Thoracic aorta (tissue), 2 donors: ENCODE measurements around the gene SEPTIN10. TPM values are rescaled to one million over a fixed set of nuclear protein-coding genes. Genes with fewer than 3 reads are reported as not detected.

Experiments
- ATAC-seq: fragments of 150-250 bp; one replicate; pipeline ENCODE4 v1.8.0; 2017; ENCODE audit warnings: low read depth; ENCODE audit not compliant: insufficient number of reproducible peaks, low FRiP score
- DNase-seq: peaks from one replicate; pipeline ENCODE4 v3.0.0-alpha.2; 2020; ENCODE audit warnings: low spot score
- H3K27ac ChIP-seq, 2 donors: fragments of 200-600 bp; sonication (generic); 1 replicate in 1 of 2; 2 replicates in 1 of 2; pipeline ENCODE4 v1.5.1; 2016; ENCODE audit warnings: mild to moderate bottlenecking in 2 of 2, moderate library complexity in 2 of 2
- H3K27me3 ChIP-seq: fragments of 200-600 bp; sonication (generic); replicated peaks from 2 replicates; pipeline ENCODE4 v1.6.0; 2016; ENCODE audit warnings: mild to moderate bottlenecking; ENCODE audit not compliant: insufficient read depth
- H3K36me3 ChIP-seq: fragments of 200-600 bp; sonication (generic); one replicate; pipeline ENCODE4 v1.5.1; 2016
- H3K4me1 ChIP-seq, 2 donors: fragments of 200-600 bp; sonication (generic); 1 replicate in 1 of 2; 2 replicates in 1 of 2; pipeline versions ENCODE4 v1.5.1 to v1.6.0; 2016; ENCODE audit warnings: low read depth in 2 of 2, mild to moderate bottlenecking in 1 of 2; ENCODE audit not compliant: control insufficient read depth in 1 of 2
- H3K4me3 ChIP-seq: fragments of 200-600 bp; sonication (generic); 2 replicates; pipeline ENCODE4 v1.5.1; 2016; ENCODE audit warnings: mild to moderate bottlenecking
- H3K9me3 ChIP-seq: fragments of 200-600 bp; sonication (generic); 2 replicates; pipeline ENCODE4 v1.5.1; 2016
- total RNA-seq, 2 donors: library from RNA; depleted of rRNA; stranded (reverse); fragments of >200 nt; gene quantifications; one replicate each; pipeline versions ENCODE4 v1.1.0 to v1.2.3, GENCODE V29; 2016
- TF ChIP-seq, protein P1 (sequence below): fragments of 200-600 bp; sonication (generic); IDR thresholded peaks from one replicate; pipeline ENCODE4 v1.5.1; 2019; ENCODE audit warnings: antibody characterized with exemption

Gene SEPTIN10
- total RNA-seq, 2 donors from 2014 or later, result 80.0 to 106 TPM

DNA sequence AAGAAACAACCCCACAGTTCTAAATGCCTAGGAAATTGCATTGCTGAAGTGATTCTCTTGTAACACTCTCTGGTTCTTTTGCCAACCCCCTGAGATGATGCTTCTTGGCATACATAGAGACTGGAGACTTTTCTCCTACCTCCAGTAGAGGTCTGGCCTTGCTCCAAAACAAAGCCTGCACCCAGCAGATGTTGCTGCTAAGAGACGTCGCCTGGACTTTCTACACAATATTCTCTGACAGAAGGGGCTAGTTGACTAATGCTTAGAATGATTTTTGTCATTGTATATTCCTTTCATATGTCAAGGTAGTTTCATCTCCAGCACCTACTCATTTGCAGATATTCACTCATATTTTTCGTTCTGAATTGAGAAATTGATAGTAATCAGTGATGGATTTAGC is 25.0 kb upstream of the SEPTIN10 start:
- no peak for ATAC-seq
- Histone ChIP-seq H3K36me3 (no peaks in the 10 kb centered on the region), H3K4me3 (no peak overlapping the region)

DNA sequence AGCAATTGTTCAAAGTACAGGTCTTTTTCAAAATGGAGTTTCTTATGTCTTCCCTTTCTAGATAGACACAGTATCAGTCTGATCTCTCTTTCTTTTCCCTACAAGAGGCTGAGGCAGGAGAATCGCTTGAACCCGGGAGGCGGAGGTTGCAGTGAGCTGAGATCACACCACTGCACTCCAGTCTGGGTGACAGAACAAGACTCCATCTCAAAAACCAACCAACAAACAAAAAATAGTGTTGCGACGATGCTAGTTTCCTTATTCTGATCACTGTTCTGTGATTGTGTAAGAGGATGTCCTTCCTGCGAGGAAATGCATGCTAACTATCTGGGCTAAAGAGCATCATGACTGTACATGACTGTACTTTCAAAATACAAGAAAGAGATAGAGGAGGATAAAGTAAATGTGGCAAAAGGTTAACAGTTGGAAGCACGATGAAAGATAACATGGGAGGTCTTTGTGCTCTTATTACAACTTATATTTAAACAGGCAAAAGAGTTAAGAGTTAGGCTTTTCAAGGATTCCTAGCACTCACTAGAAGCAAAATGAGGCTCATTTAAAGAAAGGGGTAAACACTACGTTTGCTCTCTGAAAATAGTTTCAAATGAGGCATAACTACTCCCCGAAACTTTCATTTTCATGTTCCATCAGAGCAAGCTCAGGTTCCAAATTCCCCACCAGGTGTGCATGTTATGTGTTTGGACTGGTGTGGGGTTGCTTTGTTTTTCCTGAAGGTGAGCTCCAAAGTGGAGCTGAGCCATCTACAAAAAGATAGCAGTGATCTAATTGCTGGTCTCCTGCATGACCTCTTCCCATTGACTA is 24.2 kb upstream of the SEPTIN10 start:
- no peaks in the 10 kb centered on the region for H3K4me1 ChIP-seq
- no peaks in the 10 kb centered on the region for H3K9me3 ChIP-seq
- H3K4me3 ChIP-seq, result no peak overlapping the region
- TF ChIP-seq, protein P1, sequence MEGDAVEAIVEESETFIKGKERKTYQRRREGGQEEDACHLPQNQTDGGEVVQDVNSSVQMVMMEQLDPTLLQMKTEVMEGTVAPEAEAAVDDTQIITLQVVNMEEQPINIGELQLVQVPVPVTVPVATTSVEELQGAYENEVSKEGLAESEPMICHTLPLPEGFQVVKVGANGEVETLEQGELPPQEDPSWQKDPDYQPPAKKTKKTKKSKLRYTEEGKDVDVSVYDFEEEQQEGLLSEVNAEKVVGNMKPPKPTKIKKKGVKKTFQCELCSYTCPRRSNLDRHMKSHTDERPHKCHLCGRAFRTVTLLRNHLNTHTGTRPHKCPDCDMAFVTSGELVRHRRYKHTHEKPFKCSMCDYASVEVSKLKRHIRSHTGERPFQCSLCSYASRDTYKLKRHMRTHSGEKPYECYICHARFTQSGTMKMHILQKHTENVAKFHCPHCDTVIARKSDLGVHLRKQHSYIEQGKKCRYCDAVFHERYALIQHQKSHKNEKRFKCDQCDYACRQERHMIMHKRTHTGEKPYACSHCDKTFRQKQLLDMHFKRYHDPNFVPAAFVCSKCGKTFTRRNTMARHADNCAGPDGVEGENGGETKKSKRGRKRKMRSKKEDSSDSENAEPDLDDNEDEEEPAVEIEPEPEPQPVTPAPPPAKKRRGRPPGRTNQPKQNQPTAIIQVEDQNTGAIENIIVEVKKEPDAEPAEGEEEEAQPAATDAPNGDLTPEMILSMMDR, result no peak
- no peak for ATAC-seq
- no peak for DNase-seq
- H3K36me3 ChIP-seq, result no peaks in the 10 kb centered on the region
- no peak overlapping the region for H3K27ac ChIP-seq
- H3K27me3 ChIP-seq, result no peaks in the 10 kb centered on the region

More for the DNA sequence above, 25.0 kb upstream of the SEPTIN10 start:
- TF ChIP-seq, protein P1, result no peak
- no peaks in the 10 kb centered on the region for H3K27me3 ChIP-seq
- H3K4me1 ChIP-seq, result peaks cover 0 to 2% of the 10 kb centered on the region in 2 donors
- no peak for DNase-seq
- no peak overlapping the region for H3K27ac ChIP-seq
- H3K9me3 ChIP-seq, result no peaks in the 10 kb centered on the region

DNA sequence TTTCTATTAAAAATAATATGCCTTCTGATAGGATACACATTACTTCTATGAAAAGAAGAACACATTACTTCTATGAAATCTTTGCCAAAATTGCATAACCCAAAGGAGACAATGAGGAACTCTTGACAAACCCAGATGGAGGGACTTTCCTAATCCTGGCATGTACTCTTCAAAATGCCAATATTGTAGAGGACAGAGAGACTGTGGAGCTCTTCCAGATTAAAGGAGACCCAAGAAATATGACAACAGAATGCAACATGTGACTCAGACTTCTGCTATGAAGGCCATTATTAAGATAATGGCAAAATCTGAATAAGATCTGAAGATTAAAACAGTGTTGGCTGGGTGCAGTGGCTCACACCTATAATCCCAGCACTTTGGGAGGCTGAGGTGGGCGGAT is 22.6 kb upstream of the SEPTIN10 start:
- ATAC-seq (no peak), DNase-seq (no peak)
- Histone ChIP-seq H3K4me1 (no peaks in the 10 kb centered on the region), H3K27me3 (no peaks in the 10 kb centered on the region), H3K27ac (no peak overlapping the region), H3K36me3 (no peaks in the 10 kb centered on the region), H3K9me3 (no peaks in the 10 kb centered on the region), H3K4me3 (no peak overlapping the region)
- TF ChIP-seq, protein P1, result no peak

DNA sequence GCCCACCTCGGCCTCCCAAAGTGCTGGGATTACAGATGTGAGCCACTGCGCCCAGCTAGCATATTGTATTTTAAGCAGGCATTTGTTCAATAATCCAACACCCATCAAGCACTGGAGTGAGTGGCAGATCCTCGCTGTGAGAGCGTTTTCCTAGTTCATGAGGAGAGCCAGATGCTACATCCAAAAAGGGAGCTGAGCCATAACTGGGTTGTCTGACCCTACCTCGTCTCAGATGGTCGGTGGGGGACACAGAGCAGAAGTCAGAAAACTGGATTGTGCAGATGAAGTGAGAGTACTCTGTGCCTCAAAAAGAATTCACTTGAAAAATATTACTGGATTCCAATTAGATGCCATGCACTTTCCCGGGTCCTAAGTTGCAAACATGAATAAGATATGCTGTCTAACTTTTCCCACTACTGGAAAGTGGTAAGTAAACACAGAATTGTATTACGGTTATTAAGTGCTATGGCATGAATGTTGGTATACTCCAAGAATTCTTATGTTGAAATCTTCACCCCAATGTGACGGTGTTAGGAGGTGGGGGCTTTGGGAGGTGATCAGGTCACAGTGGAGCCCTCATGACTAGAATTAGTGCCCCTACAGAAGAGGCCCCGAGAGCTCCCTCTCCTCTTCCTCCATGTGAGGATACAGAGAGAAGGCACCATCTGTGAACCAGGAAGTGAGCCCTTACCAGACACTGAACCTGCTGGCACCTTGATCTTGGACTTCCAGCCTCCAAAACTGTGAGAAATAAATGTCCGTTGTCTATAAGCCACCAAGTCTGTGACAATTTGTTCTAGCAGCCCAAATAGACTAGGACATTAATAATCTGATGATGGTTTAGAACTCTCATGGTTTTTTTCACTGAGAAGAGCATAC is 21.9 kb upstream of the SEPTIN10 start:
- no peak overlapping the region for H3K27ac ChIP-seq
- no peaks in the 10 kb centered on the region for H3K9me3 ChIP-seq
- ATAC-seq, result no peak
- H3K4me1 ChIP-seq, result no peaks in the 10 kb centered on the region
- TF ChIP-seq, protein P1, result no peak
- H3K36me3 ChIP-seq, result no peaks in the 10 kb centered on the region
- no peak overlapping the region for H3K4me3 ChIP-seq
- DNase-seq, result no peak
- no peaks in the 10 kb centered on the region for H3K27me3 ChIP-seq

DNA sequence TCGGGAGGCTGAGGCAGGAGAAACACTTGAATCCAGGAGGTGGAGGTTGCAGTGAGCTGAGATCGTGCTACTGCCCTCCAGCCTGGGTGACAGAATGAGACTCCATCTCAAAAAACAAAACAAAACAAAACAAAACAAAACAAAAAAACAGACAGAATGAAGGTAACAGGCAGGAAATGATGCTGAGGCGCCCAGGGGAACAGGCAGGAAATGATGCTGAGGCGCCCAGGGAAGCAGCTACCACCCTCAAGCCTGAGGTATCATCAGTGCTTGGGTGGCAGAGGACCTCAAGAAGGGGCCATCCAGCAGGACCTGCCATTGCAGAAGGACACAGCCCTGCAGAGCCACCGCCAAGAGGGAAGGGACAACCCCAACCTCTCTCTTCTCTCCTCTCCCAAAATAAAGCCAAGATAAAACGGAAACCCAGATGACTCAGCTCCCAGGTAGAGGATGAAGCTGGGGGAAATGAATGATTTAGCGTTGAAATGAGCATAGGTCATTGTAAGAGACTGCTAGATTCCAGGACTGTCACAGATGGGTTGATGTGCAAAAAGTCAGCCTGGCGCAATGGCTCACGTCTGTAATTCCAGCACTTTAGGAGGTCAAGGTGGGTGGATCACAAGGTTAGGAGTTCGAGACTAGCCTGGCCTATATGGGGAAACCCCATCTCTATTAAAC is 19.7 kb upstream of the SEPTIN10 start:
- Histone ChIP-seq H3K36me3 (no peaks in the 10 kb centered on the region), H3K4me1 (no peaks in the 10 kb centered on the region), H3K27ac (no peak overlapping the region), H3K4me3 (no peak overlapping the region), H3K27me3 (no peaks in the 10 kb centered on the region), H3K9me3 (no peaks in the 10 kb centered on the region)
- TF ChIP-seq, protein P1, result no peak
- DNase-seq, result no peak
- no peak for ATAC-seq
